Adrenal gland (tissue), 12 donors: Measurements from ENCODE around the gene SCFD2. TPM values are rescaled to one million over a fixed set of nuclear protein-coding genes. Genes with fewer than 3 reads are reported as not detected.

Source experiments
- DNase-seq, 7 donors: peaks; one replicate each; pipeline ENCODE4 v3.0.0-alpha.2; 2019 to 2020
- H3K27ac ChIP-seq, 5 donors: fragments of 200-600 bp; sonication (generic) in 4 of 5; 1 replicate in 3 of 5; 2 replicates in 2 of 5; pipeline versions ENCODE4 v1.5.1 to v1.8.0; 2016 to 2020; ENCODE audit warnings: mild to moderate bottlenecking in 1 of 5
- H3K27me3 ChIP-seq: fragments of 200-600 bp; 2 replicates; pipeline ENCODE4 v1.8.0; 2021
- H3K36me3 ChIP-seq, 2 donors: fragments of 200-600 bp; replicated peaks in 1 of 2; 1 replicate in 1 of 2; 2 replicates in 1 of 2; pipeline versions ENCODE4 v1.5.1 to v1.8.0; 2018 to 2022
- H3K4me1 ChIP-seq, 2 donors: fragments of 200-600 bp; replicated peaks in 1 of 2; 1 replicate in 1 of 2; 2 replicates in 1 of 2; pipeline versions ENCODE4 v1.5.1 to v1.8.0; 2018 to 2021
- H3K4me3 ChIP-seq, 4 donors: fragments of 200-600 bp; sonication (generic) in 3 of 4; one replicate each; pipeline ENCODE4 v1.5.1; 2016 to 2018
- H3K9me3 ChIP-seq, 3 donors: fragments of 200-600 bp; sonication (generic) in 1 of 3; replicated peaks in 1 of 3; 1 replicate in 2 of 3; 2 replicates in 1 of 3; pipeline versions ENCODE4 v1.5.1 to v1.8.0; 2016 to 2021
- CTCF ChIP-seq, 6 experiments: fragments of 450-650 bp in 4 of 6; fragments of 200-600 bp in 2 of 6; sonication (generic) in 1 of 6; IDR thresholded peaks; 1 replicate in 5 of 6; 2 replicates in 1 of 6; pipeline versions ENCODE4 v1.5.1 to v1.8.0; 2016 to 2021; ENCODE audit warnings: antibody characterized with exemption in 6 of 6, mild to moderate bottlenecking in 2 of 6, moderate library complexity in 1 of 6
- POLR2A ChIP-seq, 2 donors: fragments of 450-650 bp; IDR thresholded peaks; one replicate each; pipeline ENCODE4 v1.6.1; 2017; ENCODE audit warnings: antibody characterized with exemption in 2 of 2, mild to moderate bottlenecking in 2 of 2, moderate library complexity in 1 of 2
- WGBS, 4 donors: extraction: QIAGEN DNeasy Blood & Tissue Kit in 2 of 4; methylation state at CpG; one replicate each; pipeline versions ENCODE4 v1.1.5 to v1.1.7; 2013 to 2017; 5-methylcytosine and 5-hydroxymethylcytosine counted together
- intact Hi-C, 2 donors: fragments of 100-400 bp; cut with DNase I; formaldehyde crosslinking; loops; one replicate each; pipeline versions ENCODE4 v1.14.1 to v1.15.0; 2022 to 2023
- polyA plus RNA-seq, 3 donors: library from polyadenylated mRNA; stranded (reverse); fragments of 200-250 nt in 2 of 3; fragments of 350-450 nt in 1 of 3; fragmentation: Illumina TruSeq in 1 of 3; extraction: RNeasy Lipid Tissue Mini Kit (QIAGEN cat#74804) in 1 of 3; gene quantifications; one replicate each; pipeline ENCODE4 v1.2.3, GENCODE V29; 2013 to 2014
- total RNA-seq, 9 donors: library from RNA; depleted of rRNA in 4 of 9; stranded (reverse); fragments of >200 nt in 4 of 9; fragments of 120-200 nt in 1 of 9; fragmentation: NEBNext Ultra II Directional in 1 of 9; extraction: Animal tissue kit (Norgen Biotek cat#: 25700) in 1 of 9; gene quantifications; one replicate each; pipeline versions ENCODE4 v1.1.0 to v1.2.4, GENCODE V29; 2013 to 2023
- donor health status: healthy with polysubstance abuse.
- donor health status: Bipolar disorder and iron deficiency.
- donor health status: DM: yes; HTN: yes; CAD: no.
- donor health status: DM: no; HTN: no; CAD: no.
- donor health status: DM: no; HTN: no; CAD: no.
- donor health status: DM: yes; HTN: yes; CAD: no.

Gene SCFD2
- total and polyA plus RNA-seq, 12 donors: 5.2 to 34.9 (median 23.4) TPM

GRCh38 chr4:53315300-53315699, 50.6 kb downstream of the SCFD2 start:
- TF ChIP-seq POLR2A (IDR thresholded peaks at IDR 0.05): no peak
- no peak for TF ChIP-seq CTCF (IDR thresholded peaks at IDR 0.05)
- 30 to 60% (median 32%) methylated on average over 1 of the region's 1 CpG for whole genome bisulfite sequencing, 4 donors
- intact Hi-C loops: no loop called here

DNA sequence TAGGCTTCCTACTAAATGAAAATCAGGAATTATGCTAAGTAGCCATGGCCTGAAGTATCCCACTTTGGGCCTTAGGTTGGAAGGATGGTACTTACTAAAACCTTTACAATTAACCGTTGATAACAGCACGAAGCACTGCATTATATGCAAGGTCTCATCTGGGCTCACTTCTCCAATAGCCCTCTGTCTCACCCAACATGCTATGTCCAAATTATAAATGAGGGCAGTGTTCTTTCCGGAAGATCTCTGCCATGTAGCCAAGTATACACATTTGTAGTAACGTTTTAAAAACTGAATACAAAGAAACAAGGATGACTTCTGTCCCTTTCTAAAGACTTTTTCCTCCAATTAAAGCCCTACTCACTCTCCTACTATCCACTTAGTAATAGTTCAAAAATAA, 51.6 kb downstream of the SCFD2 start:
- Histone ChIP-seq H3K36me3 (no peaks in the 10 kb centered on the region), H3K4me1 (peaks cover 0 to 15% of the 10 kb centered on the region in 2 donors), H3K9me3 (no peaks in the 10 kb centered on the region), H3K27ac (no peak overlapping the region), H3K27me3 (no peaks in the 10 kb centered on the region), H3K4me3 (no peak overlapping the region)
- WGBS, 4 donors: 79 to 93% (median 86%) methylated on average over 4 of the region's 4 CpGs
- intact Hi-C loops: no loop called here
- TF ChIP-seq POLR2A (IDR thresholded peaks at IDR 0.05) (no peak), CTCF (IDR thresholded peaks at IDR 0.05) (no peak)
- DNase-seq: no peak

More at GRCh38 chr4:53315300-53315699, 50.6 kb downstream of the SCFD2 start:
- Histone ChIP-seq H3K4me1 (peaks cover 0 to 15% of the 10 kb centered on the region in 2 donors), H3K9me3 (no peaks in the 10 kb centered on the region), H3K4me3 (no peak overlapping the region), H3K27ac (no peak overlapping the region), H3K36me3 (no peaks in the 10 kb centered on the region), H3K27me3 (no peaks in the 10 kb centered on the region)
- DNase-seq: no peak

GRCh38 chr4:53313510-53313909, 52.4 kb downstream of the SCFD2 start:
- intact Hi-C loops: no loop called here
- TF ChIP-seq CTCF (IDR thresholded peaks at IDR 0.05) (no peak), POLR2A (IDR thresholded peaks at IDR 0.05) (no peak)
- peaks cover 0 to 15% of the 10 kb centered on the region in 2 donors for H3K4me1 ChIP-seq
- H3K9me3 ChIP-seq: no peaks in the 10 kb centered on the region
- no peaks in the 10 kb centered on the region for H3K36me3 ChIP-seq
- no peak for DNase-seq
- H3K4me3 ChIP-seq: no peak overlapping the region
- H3K27me3 ChIP-seq: no peaks in the 10 kb centered on the region
- no peak overlapping the region for H3K27ac ChIP-seq
- 77 to 95% (median 91%) methylated on average over 3 of the region's 3 CpGs for WGBS, 4 donors

DNA sequence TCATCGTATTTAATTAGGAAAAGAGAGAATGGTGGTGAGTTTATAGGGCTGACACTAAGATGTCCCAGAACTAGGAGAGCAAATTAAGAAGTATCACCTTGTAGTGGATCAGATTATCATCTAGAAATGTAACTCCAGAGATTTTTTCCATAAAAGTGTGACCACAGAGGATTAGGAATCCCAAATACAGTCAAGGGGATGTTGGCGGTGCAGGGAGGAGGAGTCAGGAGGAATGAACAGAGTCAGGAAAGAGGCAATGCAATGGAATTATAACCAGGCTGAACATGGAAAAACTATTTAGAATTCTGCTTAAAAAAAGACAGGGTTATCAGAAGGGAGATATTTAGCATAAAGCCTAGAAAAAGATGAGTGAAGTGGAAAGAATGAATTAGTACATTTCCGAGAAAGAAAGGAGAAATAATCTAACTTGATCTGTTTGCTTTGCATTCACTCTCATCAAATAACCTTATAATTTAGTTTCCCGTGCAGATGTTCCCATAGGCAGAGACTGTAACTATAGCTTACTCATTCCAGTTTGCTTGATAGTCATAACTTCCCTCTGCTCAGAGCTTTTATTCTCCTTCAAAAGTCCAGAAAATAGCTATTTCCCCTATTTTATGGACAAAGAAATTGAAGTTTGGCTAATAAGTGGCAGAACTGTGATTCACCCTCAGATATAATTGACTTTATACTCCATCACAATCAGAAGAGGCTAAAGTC, 56.4 kb downstream of the SCFD2 start:
- TF ChIP-seq CTCF (IDR thresholded peaks at IDR 0.05) (no peak), POLR2A (IDR thresholded peaks at IDR 0.05) (no peak)
- no peak for DNase-seq
- Histone ChIP-seq H3K27ac (no peak overlapping the region), H3K9me3 (no peaks in the 10 kb centered on the region), H3K36me3 (no peaks in the 10 kb centered on the region), H3K4me3 (no peak overlapping the region), H3K4me1 (peaks cover 0 to 3% of the 10 kb centered on the region in 2 donors), H3K27me3 (no peaks in the 10 kb centered on the region)
- intact Hi-C loops: no loop called here
- 90 to 93% (median 91%) methylated on average over 4 of the region's 4 CpGs for WGBS, 4 donors
